Lower leg skin (tissue), 4 donors: ENCODE results near the gene LAMTOR5. TPM values are rescaled to one million over a fixed set of nuclear protein-coding genes. Genes with fewer than 3 reads are reported as not detected.
"Not testable (repeated sequence)": the region's sequence is repeated elsewhere in the genome, so short reads cannot be mapped to it uniquely, and the experiment has no call there.

Experiments
- DNase-seq, 2 donors: peaks; one replicate each; pipeline ENCODE4 v3.0.0-alpha.2; 2019; ENCODE audit warnings: low spot score in 2 of 2
- H3K4me3 ChIP-seq: fragments of 200-600 bp; sonication (generic); 2 replicates; pipeline ENCODE4 v1.5.1; 2017; ENCODE audit warnings: mild to moderate bottlenecking, low read depth; ENCODE audit not compliant: poor library complexity, severe bottlenecking
- CTCF ChIP-seq, 3 donors: fragments of 450-650 bp; IDR thresholded peaks; one replicate each; pipeline ENCODE4 v1.5.1; 2016; ENCODE audit warnings: antibody characterized with exemption in 3 of 3, mild to moderate bottlenecking in 3 of 3, moderate library complexity in 2 of 3
- POLR2A ChIP-seq, 2 donors: fragments of 450-650 bp; IDR thresholded peaks; one replicate each; pipeline ENCODE4 v1.6.1; 2016 to 2017; ENCODE audit warnings: antibody characterized with exemption in 2 of 2, mild to moderate bottlenecking in 1 of 2, moderate library complexity in 1 of 2
- WGBS, 2 donors: methylation state at CpG; one replicate each; pipeline ENCODE4 v1.1.5; 2018; 5-methylcytosine and 5-hydroxymethylcytosine counted together
- intact Hi-C: fragments of 100-400 bp; cut with DNase I; formaldehyde crosslinking; loops from one replicate; pipeline ENCODE4 v1.15.0; 2023; ENCODE audit warnings: low total_unique reads
- total RNA-seq, 4 donors: library from RNA; depleted of rRNA; stranded (reverse); fragments of >200 nt; gene quantifications; one replicate each; pipeline ENCODE4 v1.1.0, GENCODE V29; 2016

Gene LAMTOR5
- total RNA-seq, 4 donors from 2014 or later: 47.7 to 76.1 (median 67.0) TPM

- WGBS, 2 donors: 59 to 62% methylated on average over 3 of the region's 3 CpGs
- no peak for TF ChIP-seq CTCF (IDR thresholded peaks at IDR 0.05)
- TF ChIP-seq POLR2A (IDR thresholded peaks at IDR 0.05): no peak
- no peak for DNase-seq
- H3K4me3 ChIP-seq: no peak overlapping the region
- intact Hi-C loops: no loop called here
Measured at GRCh38 chr1:110440877-110441276, 33.4 kb upstream of the LAMTOR5 start.

DNA sequence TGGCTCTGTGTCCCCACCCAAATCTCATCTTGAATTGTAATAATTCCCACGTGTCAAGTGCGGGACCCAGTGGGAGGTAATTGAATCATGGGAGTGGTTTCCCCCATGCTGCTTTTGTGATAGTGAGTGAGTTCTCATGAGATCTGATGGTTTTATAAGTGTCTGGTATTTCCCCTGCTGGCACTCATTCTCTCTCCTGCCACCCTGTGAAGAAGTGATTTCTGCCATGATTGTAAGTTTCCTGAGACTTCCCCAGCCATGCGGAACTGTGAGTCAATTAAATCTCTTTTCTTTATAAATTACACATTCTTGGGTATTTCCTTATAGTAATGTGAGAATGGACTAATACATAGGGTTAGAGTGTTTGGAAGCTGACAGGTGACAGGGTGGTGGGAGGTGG, 32.4 kb upstream of the LAMTOR5 start:
- intact Hi-C loops, H3K4me3 ChIP-seq, DNase-seq: not testable (repeated sequence)
- WGBS, 2 donors: 83 to 87% methylated on average over 3 of the region's 3 CpGs

- 72 to 79% methylated on average over 4 of the region's 4 CpGs for WGBS, 2 donors
- intact Hi-C loops: no loop called here
Measured at GRCh38 chr1:110438893-110439292, 31.4 kb upstream of the LAMTOR5 start.

GRCh38 chr1:110437645-110438299, 30.3 kb upstream of the LAMTOR5 start:
- intact Hi-C loops, DNase-seq, H3K4me3 ChIP-seq: not testable (repeated sequence)
- 78 to 89% methylated on average over 9 of the region's 9 CpGs for WGBS, 2 donors

More at GRCh38 chr1:110438893-110439292, 31.4 kb upstream of the LAMTOR5 start:
- no peak for DNase-seq
- TF ChIP-seq POLR2A (IDR thresholded peaks at IDR 0.05) (no peak), CTCF (IDR thresholded peaks at IDR 0.05) (no peak)
- no peak overlapping the region for H3K4me3 ChIP-seq

GRCh38 chr1:110436635-110437034, 29.1 kb upstream of the LAMTOR5 start:
- WGBS, 2 donors: 68 to 81% methylated on average over 7 of the region's 7 CpGs
- no peak for DNase-seq
- H3K4me3 ChIP-seq: no peak overlapping the region
- intact Hi-C loops: no loop called here
- TF ChIP-seq POLR2A (IDR thresholded peaks at IDR 0.05) (no peak), CTCF (IDR thresholded peaks at IDR 0.05) (no peak)

DNA sequence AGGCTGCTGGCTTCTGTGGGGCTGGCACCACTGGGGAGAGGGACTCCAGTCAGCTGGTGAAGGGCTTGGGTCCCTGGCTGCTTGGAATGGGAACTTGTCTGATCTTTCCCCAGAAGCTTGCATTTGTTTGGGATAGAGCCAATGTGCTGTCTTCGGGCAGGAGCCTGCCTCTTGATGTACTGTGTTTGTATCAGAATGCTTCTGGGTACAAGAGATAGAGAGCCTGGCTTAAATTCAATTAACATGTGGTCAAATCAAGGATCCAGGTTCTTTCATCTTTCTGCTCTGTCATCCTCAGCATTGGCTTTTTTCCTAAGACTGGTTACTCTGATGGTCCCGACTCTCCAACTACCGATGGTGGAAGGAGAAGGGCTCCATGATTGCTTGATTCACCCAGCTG, 27.5 kb upstream of the LAMTOR5 start:
- intact Hi-C loops: no loop called here
- 61 to 65% methylated on average over 3 of the region's 3 CpGs for WGBS, 2 donors
- TF ChIP-seq CTCF (IDR thresholded peaks at IDR 0.05): no peak
- TF ChIP-seq POLR2A (IDR thresholded peaks at IDR 0.05): no peak
- no peak for DNase-seq
- no peak overlapping the region for H3K4me3 ChIP-seq

DNA sequence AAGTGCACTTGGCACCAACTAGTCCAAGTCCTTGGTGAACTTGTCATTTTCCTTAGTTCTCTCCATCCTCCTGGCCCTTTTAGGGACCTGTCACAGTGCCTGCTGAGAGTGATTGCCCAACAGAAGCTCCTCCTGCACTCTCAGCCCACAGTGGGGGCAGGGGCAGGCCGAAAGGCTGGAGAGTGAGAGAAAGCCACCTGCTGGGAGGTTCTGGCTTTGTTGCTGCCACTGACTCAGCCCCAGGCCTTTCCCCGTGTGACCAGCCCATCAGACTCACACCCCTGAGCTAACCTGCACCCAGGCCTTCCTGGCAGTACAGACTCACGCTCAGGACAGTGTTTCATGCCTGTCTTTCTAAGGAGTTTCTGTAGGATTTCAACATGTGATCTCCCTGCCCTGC, 26.3 kb upstream of the LAMTOR5 start:
- peak in 1 of 2 donors; percentile 31 for DNase-seq
- 33 to 45% methylated on average over 2 of the region's 3 CpGs for WGBS, 2 donors
- no peak overlapping the region for H3K4me3 ChIP-seq

More for the DNA sequence above, 26.3 kb upstream of the LAMTOR5 start:
- TF ChIP-seq POLR2A (IDR thresholded peaks at IDR 0.05) (no peak), CTCF (IDR thresholded peaks at IDR 0.05) (no peak)
- intact Hi-C loops: no loop called here
